Astrocyte (in vitro differentiated cells and primary cell): Measurements from ENCODE around the gene ZNF256.

ENCODE experiments used
- CTCF ChIP-seq: IDR thresholded peaks from 2 replicates; pipeline ENCODE4 v1.5.1; 2011; ENCODE audit warnings: low read depth, mild to moderate bottlenecking, inconsistent platforms, low read length, moderate library complexity; ENCODE audit not compliant: insufficient read depth
- EZH2 ChIP-seq: IDR thresholded peaks from 2 replicates; pipeline ENCODE4 v1.6.1; 2012; ENCODE audit warnings: mild to moderate bottlenecking, low read length, inconsistent platforms; ENCODE audit not compliant: insufficient read depth

- TF ChIP-seq CTCF, result no peak
- TF ChIP-seq EZH2, result no peak
Observed at GRCh38 chr19:57946316-57946715, 1.2 kb downstream of the ZNF256 start.
